Measurements from ENCODE around the gene EPHA7. TPM values are rescaled to one million over a fixed set of nuclear protein-coding genes. Genes with fewer than 3 reads are reported as not detected.

The EPHA7 gene
- total and polyA plus RNA-seq, 5 experiments from 2014 or later: not detected

GRCh38 chr6:93194480-93194879 lies 224.9 kb downstream of the EPHA7 start:
- Mint-ChIP-seq H3K4me3 (no peak overlapping the region), H3K36me3 (no peaks in the 10 kb centered on the region), H3K27ac (no peak overlapping the region), H3K27me3 (no peaks in the 10 kb centered on the region), H3K9me3 (peaks cover 0 to 18% (median 7%) of the 10 kb centered on the region in 9 donors), H3K4me1 (no peaks in the 10 kb centered on the region)
- POLR2A ChIA-PET: no interaction called here
- DNase-seq: no peak
- no peak for ATAC-seq

GRCh38 chr6:93193868-93194267 lies 225.5 kb downstream of the EPHA7 start:
- Mint-ChIP-seq H3K4me3 (no peak overlapping the region), H3K27ac (no peak overlapping the region), H3K4me1 (no peaks in the 10 kb centered on the region), H3K27me3 (no peaks in the 10 kb centered on the region), H3K9me3 (peaks cover 0 to 18% (median 8%) of the 10 kb centered on the region in 9 donors), H3K36me3 (no peaks in the 10 kb centered on the region)
- ATAC-seq: no peak
- POLR2A ChIA-PET: no interaction called here
- no peak for DNase-seq
